Muscle layer of duodenum (tissue), 2 donors: ENCODE results near the gene WNK2.

Experiments
- H3K27ac ChIP-seq: one replicate; pipeline ENCODE4 v1.7.0; 2013; ENCODE audit warnings: mild to moderate bottlenecking, low read length
- H3K27me3 ChIP-seq: one replicate; pipeline ENCODE4 v1.7.0; 2013; ENCODE audit warnings: low read depth, mild to moderate bottlenecking, control low read depth, low read length
- H3K36me3 ChIP-seq, 2 donors: one replicate each; pipeline ENCODE4 v1.7.0; 2013; ENCODE audit warnings: low read length in 2 of 2, control low read depth in 1 of 2, mild to moderate bottlenecking in 1 of 2; ENCODE audit not compliant: insufficient read depth in 2 of 2, control insufficient read depth in 1 of 2
- H3K4me1 ChIP-seq, 2 donors: one replicate each; pipeline ENCODE4 v1.7.0; 2013; ENCODE audit warnings: low read length in 2 of 2, mild to moderate bottlenecking in 2 of 2, control low read depth in 1 of 2, moderate library complexity in 1 of 2; ENCODE audit not compliant: insufficient read depth in 2 of 2, control insufficient read depth in 1 of 2
- H3K4me3 ChIP-seq, 2 donors: one replicate each; pipeline ENCODE4 v1.7.0; 2013; ENCODE audit warnings: low read length in 2 of 2, low read depth in 1 of 2, mild to moderate bottlenecking in 1 of 2
- H3K9me3 ChIP-seq, 2 donors: one replicate each; pipeline ENCODE4 v1.7.0; 2013; ENCODE audit warnings: low read length in 2 of 2, control low read depth in 1 of 2, mild to moderate bottlenecking in 1 of 2; ENCODE audit not compliant: control insufficient read depth in 1 of 2
- donor health status: healthy.

Gene WNK2

DNA sequence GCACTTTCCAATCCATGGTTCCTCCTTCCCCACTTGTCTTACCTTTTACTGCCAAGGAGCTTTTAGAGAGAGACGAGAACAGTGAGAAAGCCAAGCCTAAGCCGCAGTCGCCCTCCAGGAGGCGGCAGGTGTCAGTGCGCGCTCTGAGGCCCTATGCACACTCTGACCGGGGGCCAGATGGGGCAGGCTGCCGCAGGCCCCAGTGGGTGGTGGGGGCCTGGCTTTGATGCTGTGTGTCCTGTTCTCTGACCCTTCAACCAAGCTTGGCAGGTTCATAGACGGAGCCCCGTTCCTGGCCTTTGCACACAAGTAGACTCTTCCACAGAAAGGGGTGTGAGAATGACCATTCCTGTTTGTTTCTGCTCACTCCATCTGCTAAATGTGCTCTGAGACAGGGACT, 77.3 kb downstream of the WNK2 start:
- no peaks in the 10 kb centered on the region for H3K9me3 ChIP-seq
- H3K36me3 ChIP-seq, result peaks cover 0 to 10% of the 10 kb centered on the region in 2 donors
- H3K4me1 ChIP-seq, result no peaks in the 10 kb centered on the region
- no peak overlapping the region for H3K27ac ChIP-seq
- H3K27me3 ChIP-seq, result no peaks in the 10 kb centered on the region
- H3K4me3 ChIP-seq, result no peak overlapping the region

DNA sequence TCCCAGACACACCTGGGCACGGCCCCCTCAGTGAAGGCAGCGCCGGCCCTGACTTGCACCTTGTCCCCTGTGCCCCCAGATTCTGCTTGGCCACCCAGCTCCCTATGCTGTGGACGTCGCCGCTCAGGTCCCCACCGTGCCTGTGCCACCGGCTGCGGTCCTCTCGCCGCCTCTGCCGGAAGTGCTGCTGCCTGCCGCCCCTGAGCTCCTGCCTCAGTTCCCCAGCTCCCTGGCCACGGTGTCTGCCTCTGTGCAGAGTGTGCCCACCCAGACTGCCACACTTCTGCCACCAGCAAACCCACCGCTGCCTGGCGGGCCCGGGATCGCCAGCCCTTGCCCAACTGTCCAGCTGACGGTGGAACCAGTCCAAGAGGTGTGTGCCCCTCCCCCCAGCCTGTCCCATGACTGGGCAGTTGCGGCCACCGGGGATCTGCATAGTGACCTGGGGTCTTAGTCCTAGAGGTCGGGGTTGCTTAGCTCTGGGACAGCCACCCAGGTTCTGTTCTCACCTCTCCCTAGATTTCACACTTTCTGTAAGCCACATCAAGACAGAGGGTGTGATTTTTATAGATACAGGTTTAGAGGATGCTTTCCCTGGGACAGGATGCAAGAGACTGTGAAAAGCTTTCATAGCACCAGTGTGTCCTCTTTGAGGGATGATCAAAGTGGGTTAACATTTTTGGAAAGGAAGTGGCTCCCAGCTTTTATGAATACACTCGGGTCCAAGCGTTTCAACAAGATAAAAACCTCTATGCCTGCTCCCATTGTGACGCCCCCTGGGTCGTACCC, 78.0 kb downstream of the WNK2 start:
- no peaks in the 10 kb centered on the region for H3K27me3 ChIP-seq
- peaks cover 0 to 10% of the 10 kb centered on the region in 2 donors for H3K36me3 ChIP-seq
- H3K27ac ChIP-seq, result no peak overlapping the region
- H3K9me3 ChIP-seq, result no peaks in the 10 kb centered on the region
- no peaks in the 10 kb centered on the region for H3K4me1 ChIP-seq
- no peak overlapping the region for H3K4me3 ChIP-seq

DNA sequence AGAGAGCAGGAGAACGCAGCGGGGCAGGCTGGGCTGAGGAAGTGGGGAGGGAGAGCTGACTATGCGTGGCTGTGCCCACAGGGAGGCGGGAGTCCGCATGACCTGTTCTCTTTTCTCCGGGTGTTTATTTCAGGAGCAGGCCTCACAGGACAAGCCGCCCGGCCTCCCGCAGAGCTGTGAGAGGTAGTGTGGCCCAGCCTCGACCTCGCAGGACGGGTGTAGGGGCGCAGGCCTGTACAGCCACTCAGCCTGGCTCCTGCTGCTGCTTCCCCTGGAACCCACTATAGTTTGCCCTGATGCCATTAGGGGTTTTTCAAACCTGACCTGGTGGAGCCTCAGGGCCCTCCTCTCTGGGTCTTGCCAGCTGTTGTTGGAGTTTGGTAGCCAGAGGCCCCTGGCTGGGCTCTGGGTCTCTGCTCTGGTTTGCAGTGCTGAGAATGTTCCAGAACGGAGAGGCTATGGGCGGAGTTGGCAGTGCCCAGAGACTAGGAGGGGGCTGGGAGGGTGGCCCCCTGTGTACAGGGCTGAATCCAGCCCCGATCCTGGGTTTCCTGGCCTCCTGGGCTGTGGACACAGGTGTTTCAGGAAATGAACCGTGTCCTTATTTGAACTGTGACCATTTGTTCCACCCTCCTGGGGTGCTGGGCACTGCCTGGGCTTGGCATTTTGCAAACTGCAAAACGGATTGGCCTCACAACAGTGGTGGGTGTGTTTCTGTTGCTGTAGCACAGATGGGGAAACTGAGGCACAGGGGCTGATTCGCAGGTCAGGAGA, 78.8 kb downstream of the WNK2 start:
- no peak overlapping the region for H3K27ac ChIP-seq
- no peaks in the 10 kb centered on the region for H3K27me3 ChIP-seq
- H3K36me3 ChIP-seq, result peaks cover 0 to 11% of the 10 kb centered on the region in 2 donors
- no peaks in the 10 kb centered on the region for H3K4me1 ChIP-seq
- H3K4me3 ChIP-seq, result no peak overlapping the region
- no peaks in the 10 kb centered on the region for H3K9me3 ChIP-seq

DNA sequence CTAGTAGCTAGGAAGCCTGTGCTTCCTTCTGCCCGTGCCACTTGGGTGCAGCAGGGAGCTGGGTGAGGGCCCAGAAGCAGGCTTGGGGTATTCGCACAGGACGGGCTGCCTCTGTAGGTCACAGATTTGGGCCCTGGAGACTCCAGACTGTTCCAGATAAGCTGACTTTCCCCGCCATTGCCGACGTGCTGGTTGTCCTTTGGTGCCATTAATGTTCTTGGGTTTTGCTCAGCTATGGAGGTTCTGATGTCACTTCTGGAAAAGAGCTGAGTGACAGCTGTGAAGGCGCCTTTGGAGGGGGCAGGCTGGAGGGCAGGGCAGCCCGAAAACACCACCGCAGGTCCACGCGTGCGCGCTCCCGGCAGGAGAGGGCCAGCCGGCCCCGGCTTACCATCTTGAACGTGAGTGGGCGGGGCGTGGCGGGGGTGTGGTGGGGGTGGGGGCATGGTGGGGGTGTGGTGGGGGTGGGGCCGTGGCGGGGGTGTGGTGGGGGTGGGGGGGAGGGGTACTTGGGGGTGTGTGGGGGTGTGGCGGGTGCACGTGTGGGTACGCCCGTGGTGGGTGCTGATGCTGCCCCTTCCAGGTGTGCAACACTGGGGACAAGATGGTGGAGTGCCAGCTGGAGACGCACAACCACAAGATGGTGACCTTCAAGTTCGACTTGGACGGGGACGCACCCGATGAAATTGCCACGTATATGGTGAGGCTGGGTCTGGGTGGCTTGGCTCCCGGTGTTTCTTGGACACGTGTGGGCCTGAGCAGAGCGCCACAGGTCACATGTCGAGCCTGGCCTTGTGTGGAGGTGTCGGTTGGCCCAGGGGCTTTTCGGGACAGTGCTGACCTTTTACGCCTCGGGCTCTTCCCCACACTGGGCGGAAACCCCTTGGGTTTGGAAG, 79.6 kb downstream of the WNK2 start:
- Histone ChIP-seq H3K36me3 (peaks cover 0 to 18% of the 10 kb centered on the region in 2 donors), H3K27ac (no peak overlapping the region)

DNA sequence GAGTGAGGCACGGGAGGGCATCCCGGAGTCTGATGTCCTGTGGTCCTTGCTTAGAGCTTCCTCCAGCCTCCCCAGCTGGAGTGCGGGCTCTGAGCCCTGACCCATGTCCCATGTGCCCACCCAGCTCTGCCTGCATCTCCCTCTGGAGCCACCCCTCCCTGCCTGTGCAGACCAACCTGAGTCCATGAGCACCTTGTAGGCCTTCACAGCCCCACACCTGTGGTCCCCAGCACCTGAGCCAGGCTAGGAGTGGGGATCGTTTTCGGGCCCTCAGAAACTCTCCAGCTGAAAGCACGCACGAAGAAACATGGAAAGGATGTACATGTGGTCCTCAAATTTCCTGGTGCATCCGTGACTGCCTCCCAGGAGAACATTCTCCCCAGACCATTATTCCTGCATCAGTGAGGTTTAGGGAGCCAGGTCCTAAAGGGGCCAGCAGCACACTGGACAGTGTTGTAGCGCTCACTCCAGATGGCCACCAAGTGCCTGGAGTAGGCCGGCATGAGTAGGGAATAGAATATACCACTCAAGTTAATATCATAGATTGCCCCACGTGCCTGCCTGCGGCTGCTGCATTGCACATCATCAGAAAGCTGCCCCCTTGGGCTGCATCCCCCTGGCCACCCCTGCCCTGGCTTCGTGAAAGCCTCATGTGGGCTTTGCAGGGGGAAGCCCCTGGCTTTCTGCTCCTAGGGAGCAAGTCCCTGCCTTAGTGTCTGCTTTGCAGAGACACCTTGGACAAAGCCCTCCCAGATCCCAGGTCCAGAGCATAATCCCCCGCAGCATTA, 80.6 kb downstream of the WNK2 start:
- no peaks in the 10 kb centered on the region for H3K9me3 ChIP-seq
- peaks cover 0 to 24% of the 10 kb centered on the region in 2 donors for H3K36me3 ChIP-seq
- H3K27ac ChIP-seq, result no peak overlapping the region
- H3K27me3 ChIP-seq, result no peaks in the 10 kb centered on the region
- H3K4me3 ChIP-seq, result no peak overlapping the region
- no peaks in the 10 kb centered on the region for H3K4me1 ChIP-seq

More for the DNA sequence above, 79.6 kb downstream of the WNK2 start:
- H3K4me1 ChIP-seq, result no peaks in the 10 kb centered on the region
- no peak overlapping the region for H3K4me3 ChIP-seq
- no peaks in the 10 kb centered on the region for H3K9me3 ChIP-seq
- no peaks in the 10 kb centered on the region for H3K27me3 ChIP-seq

DNA sequence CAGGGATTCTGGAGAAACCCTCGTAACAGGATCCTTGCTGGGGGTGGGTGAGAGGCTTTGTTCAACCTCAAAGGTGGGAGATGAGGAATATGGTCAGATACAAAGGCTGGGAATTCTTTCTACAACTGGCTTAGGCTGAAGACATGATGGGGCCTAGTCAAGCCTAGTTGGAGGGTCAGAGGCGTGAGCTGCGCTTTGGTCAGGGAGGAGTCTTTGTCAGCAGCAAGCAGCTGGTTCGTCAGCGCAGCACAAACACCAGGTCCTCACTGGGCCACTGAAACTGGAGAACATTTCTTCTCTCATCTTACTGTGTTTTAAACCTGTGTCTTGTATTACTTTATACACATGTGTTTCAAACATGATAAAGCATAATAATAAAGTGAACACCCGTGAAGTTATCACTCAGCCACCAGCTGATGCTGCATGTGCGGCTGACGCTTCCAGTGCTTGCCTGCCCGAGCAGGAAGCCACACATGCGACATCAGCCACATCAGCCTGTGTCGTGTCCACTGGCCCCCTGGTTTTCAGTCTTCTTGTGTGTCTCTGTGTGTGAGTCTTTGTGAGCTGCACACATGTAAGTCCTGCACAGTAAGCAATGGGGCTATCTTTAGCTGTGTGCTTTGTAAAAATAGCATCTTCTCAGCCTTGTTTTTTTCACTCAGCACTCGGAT, 81.5 kb downstream of the WNK2 start:
- Histone ChIP-seq H3K4me1 (no peaks in the 10 kb centered on the region), H3K27ac (no peak overlapping the region), H3K27me3 (no peaks in the 10 kb centered on the region), H3K4me3 (no peak overlapping the region), H3K9me3 (no peaks in the 10 kb centered on the region), H3K36me3 (peaks cover 0 to 24% of the 10 kb centered on the region in 2 donors)

DNA sequence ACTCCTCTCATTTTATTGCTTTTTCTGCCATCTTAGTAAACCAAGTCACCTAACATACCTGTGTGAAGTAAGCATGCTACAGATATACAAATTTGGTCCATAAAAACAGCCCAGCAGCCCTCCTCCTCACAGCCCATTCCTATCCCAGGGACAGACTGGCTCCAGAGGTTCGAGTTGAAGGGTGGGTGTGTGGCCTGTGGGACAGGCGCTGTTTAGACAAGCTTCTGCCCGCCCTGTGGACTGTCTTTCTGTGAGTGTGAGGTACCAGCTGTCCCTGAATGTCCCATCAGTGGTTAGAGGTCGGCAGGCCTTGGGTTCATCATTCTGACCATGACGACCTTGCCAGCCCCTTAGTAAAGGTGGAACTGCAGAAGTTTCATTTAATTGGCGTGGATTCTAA, 82.0 kb downstream of the WNK2 start:
- Histone ChIP-seq H3K9me3 (no peaks in the 10 kb centered on the region), H3K27me3 (no peaks in the 10 kb centered on the region), H3K27ac (no peak overlapping the region), H3K36me3 (peaks cover 4 to 29% of the 10 kb centered on the region in 2 donors), H3K4me1 (no peaks in the 10 kb centered on the region), H3K4me3 (no peak overlapping the region)

DNA sequence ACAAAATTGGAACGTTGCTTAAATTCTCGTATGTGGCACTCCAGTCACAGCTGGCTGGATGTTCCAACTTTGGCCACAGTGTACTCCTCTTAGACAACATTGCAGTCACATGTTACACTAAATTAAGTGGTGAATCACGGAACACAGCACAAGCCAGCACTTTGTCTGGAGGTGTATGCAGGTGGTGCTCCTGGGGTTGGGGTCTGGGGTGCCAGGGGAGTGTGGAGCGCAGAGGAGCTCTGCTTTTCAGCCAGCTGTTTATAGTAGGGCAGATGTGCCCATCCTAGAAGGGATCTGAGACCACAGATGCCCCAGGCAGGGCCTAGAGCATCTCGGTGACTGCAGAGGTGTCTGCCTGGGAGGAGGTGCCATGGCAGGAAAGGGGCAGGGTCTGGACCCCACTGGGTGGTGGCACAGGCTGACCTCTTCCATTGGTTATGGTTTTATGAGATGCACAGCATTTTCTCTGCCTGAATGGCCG, 82.6 kb downstream of the WNK2 start:
- Histone ChIP-seq H3K27me3 (no peaks in the 10 kb centered on the region), H3K27ac (no peak overlapping the region), H3K4me3 (no peak overlapping the region), H3K4me1 (no peaks in the 10 kb centered on the region), H3K9me3 (no peaks in the 10 kb centered on the region), H3K36me3 (peaks cover 4 to 31% of the 10 kb centered on the region in 2 donors)

DNA sequence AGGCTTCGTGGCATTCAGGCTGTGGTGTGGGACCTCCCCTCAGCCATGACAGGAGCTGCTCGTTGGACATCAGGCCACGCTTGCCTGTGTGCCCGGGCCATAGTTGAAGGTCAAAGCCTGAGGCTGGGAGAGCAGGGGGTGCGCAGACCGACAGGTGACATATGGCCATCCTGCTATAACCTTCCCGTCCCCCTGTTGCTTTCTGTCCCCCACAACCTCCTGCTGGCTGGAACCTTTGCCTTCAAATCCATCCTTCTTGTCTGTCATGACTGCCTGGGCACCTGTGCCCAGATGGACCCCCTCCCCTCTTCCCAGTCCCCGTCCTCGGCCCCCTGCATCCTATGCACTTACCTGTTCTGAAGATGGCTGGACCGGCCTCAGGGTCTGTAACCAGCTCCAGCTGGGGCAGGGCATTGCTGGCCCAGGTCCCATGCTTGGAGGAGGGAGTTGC, 83.2 kb downstream of the WNK2 start:
- Histone ChIP-seq H3K36me3 (peaks cover 4 to 31% of the 10 kb centered on the region in 2 donors), H3K4me3 (no peak overlapping the region), H3K4me1 (no peaks in the 10 kb centered on the region), H3K9me3 (no peaks in the 10 kb centered on the region), H3K27ac (no peak overlapping the region), H3K27me3 (no peaks in the 10 kb centered on the region)
